K562 (cell line): ENCODE results near the gene FAM43B. TPM values are rescaled to one million over a fixed set of nuclear protein-coding genes. Genes with fewer than 3 reads are reported as not detected.

ENCODE experiments used
- BACH1 ChIP-seq: fragments of 200-800 bp; sonication (Bioruptor generic); IDR thresholded peaks from 2 replicates; pipeline ENCODE4 v1.6.1; 2016; ENCODE audit warnings: missing genetic modification characterization, missing compliant biosample characterization
- CHD2 ChIP-seq: IDR thresholded peaks from 2 replicates; pipeline ENCODE4 v1.6.1; 2011; ENCODE audit warnings: low read depth, low read length
- DDX20 ChIP-seq: fragments of 450-650 bp; IDR thresholded peaks from 2 replicates; pipeline ENCODE4 v1.6.1; 2016; ENCODE audit warnings: missing genetic modification characterization, low read depth, mild to moderate bottlenecking, missing compliant biosample characterization, moderate library complexity
- E2F5 ChIP-seq: sonication (generic); formaldehyde crosslinking; IDR thresholded peaks from 2 replicates; pipeline ENCODE4 v1.8.0; 2022; ENCODE audit warnings: mild to moderate bottlenecking, missing genetic modification reagents
- FIP1L1 ChIP-seq: fragments of 200-400 bp; formaldehyde crosslinking; IDR thresholded peaks from 2 replicates; pipeline ENCODE4 v1.6.1; 2018; ENCODE audit warnings: mild to moderate bottlenecking, low read depth, low read length; ENCODE audit not compliant: poor library complexity, severe bottlenecking
- HCFC1 ChIP-seq: IDR thresholded peaks from 2 replicates; pipeline ENCODE4 v1.6.1; 2012; ENCODE audit warnings: low read depth, low read length, improper control_type of control experiment
- HIVEP1 ChIP-seq: fragments of 250-450 bp; sonication (Bioruptor Pico); IDR thresholded peaks from 2 replicates; pipeline ENCODE4 v1.4.0; 2020; ENCODE audit warnings: mild to moderate bottlenecking
- KAT8 ChIP-seq: fragments of 450-650 bp; IDR thresholded peaks from 2 replicates; pipeline ENCODE4 v1.6.1; 2016; ENCODE audit warnings: low read depth, mild to moderate bottlenecking
- KLF13 ChIP-seq: fragments of 450-650 bp; IDR thresholded peaks from 2 replicates; pipeline ENCODE4 v1.6.1; 2016; ENCODE audit warnings: missing genetic modification characterization, low read depth, mild to moderate bottlenecking, missing compliant biosample characterization, moderate library complexity, borderline replicate concordance
- MAFF ChIP-seq: IDR thresholded peaks from 2 replicates; pipeline ENCODE4 v1.6.1; 2012; ENCODE audit warnings: low read length, improper control_type of control experiment
- POLR2AphosphoS5 ChIP-seq: IDR thresholded peaks from 2 replicates; pipeline ENCODE4 v1.6.1; 2011; ENCODE audit warnings: mild to moderate bottlenecking, low read depth, low read length, moderate library complexity; ENCODE audit not compliant: control insufficient read depth, insufficient read depth
- SMC3 ChIP-seq: conservative IDR thresholded peaks from 2 replicates; pipeline ENCODE4 v1.6.1; 2011; ENCODE audit warnings: low read depth, low read length, improper control_type of control experiment; ENCODE audit not compliant: insufficient read depth
- STAT6 ChIP-seq: sonication (generic); formaldehyde crosslinking; IDR thresholded peaks from 2 replicates; pipeline ENCODE4 v1.8.1; 2023; ENCODE audit warnings: mild to moderate bottlenecking, missing genetic modification reagents
- TCF3 ChIP-seq: sonication (generic); formaldehyde crosslinking; IDR thresholded peaks from 2 replicates; pipeline ENCODE4 v1.4.0; 2020; ENCODE audit warnings: mild to moderate bottlenecking, missing genetic modification reagents
- XRCC3 ChIP-seq: fragments of 450-650 bp; IDR thresholded peaks from 2 replicates; pipeline ENCODE4 v1.6.1; 2017; ENCODE audit warnings: mild to moderate bottlenecking, moderate library complexity
- ZKSCAN8 ChIP-seq: fragments of 200-800 bp; sonication (Bioruptor generic); IDR thresholded peaks from 2 replicates; pipeline ENCODE4 v1.6.1; 2016; ENCODE audit warnings: missing genetic modification characterization, missing compliant biosample characterization
- ZNF583 ChIP-seq: fragments of 250-450 bp; sonication (Bioruptor Pico); IDR thresholded peaks from 2 replicates; pipeline ENCODE4 v1.4.0; 2020
- polyA plus RNA-seq, 8 experiments: library from polyadenylated mRNA; depleted of rRNA in 4 of 8; stranded (reverse) in 5 of 8; unstranded in 3 of 8; fragments of >200 nt; fragmentation: Nextera tagmentation in 2 of 8; fragmentation: Illumina TruSeq in 1 of 8; extraction: Ambion mirVana in 2 of 8; extraction: Trizol in 1 of 8; gene quantifications; 2 replicates each; pipeline versions ENCODE4 v1.2.1 to v1.2.3, GENCODE V29; 2011 to 2014; ENCODE audit warnings: inconsistent platforms in 1 of 8, missing spikeins in 1 of 8
- total RNA-seq, 7 experiments: library from RNA; depleted of rRNA in 6 of 7; stranded (reverse); fragments of >200 nt in 6 of 7; fragmentation: Illumina TruSeq in 2 of 7; extraction: Trizol in 2 of 7; gene quantifications; 2 replicates each; pipeline versions ENCODE4 v1.2.1 to v1.2.3, GENCODE V29; 2011 to 2021; ENCODE audit warnings: low replicate concordance in 1 of 7
- TF ChIP-seq, protein P1 (sequence below): IDR thresholded peaks from 2 replicates; pipeline ENCODE4 v1.6.1; 2016; ENCODE audit warnings: missing genetic modification characterization, missing compliant biosample characterization
- TF ChIP-seq, protein P2 (sequence below): fragments of 450-650 bp; IDR thresholded peaks from 2 replicates; pipeline ENCODE4 v1.6.1; 2016
- TF ChIP-seq, protein P3 (sequence below), 3 experiments: IDR thresholded peaks in 2 of 3; conservative IDR thresholded peaks in 1 of 3; 2 replicates each; pipeline ENCODE4 v1.5.1; 2011 to 2012; ENCODE audit warnings: low read length in 3 of 3, mild to moderate bottlenecking in 3 of 3, control low read depth in 2 of 3, improper control_type of control experiment in 1 of 3, inconsistent platforms in 1 of 3, low read depth in 1 of 3, mixed read lengths in 1 of 3, moderate library complexity in 1 of 3; ENCODE audit not compliant: insufficient read depth in 2 of 3

Gene FAM43B
- total and polyA plus RNA-seq, 9 of the 15 experiments (the other 6 are each of a cell fraction or from before 2014, with no cell fraction given): not detected

- TF ChIP-seq FIP1L1 (no peak), HIVEP1 (CRISPR knock-in tag) (no peak), STAT6 (no peak), CHD2 (no peak), ZKSCAN8 (no peak), KAT8 (no peak), ZNF583 (CRISPR knock-in tag) (no peak), E2F5 (CRISPR knock-in tag) (no peak), POLR2AphosphoS5 (no peak), MAFF (no peak), TCF3 (no peak), SMC3 (peak; percentile 85), HCFC1 (no peak), XRCC3 (no peak), BACH1 (tag) (no peak), KLF13 (tag) (0 out of 2 replicates have a peak, but pooled peaks have one; percentile 15), DDX20 (tag) (no peak)
- TF ChIP-seq, protein P1, sequence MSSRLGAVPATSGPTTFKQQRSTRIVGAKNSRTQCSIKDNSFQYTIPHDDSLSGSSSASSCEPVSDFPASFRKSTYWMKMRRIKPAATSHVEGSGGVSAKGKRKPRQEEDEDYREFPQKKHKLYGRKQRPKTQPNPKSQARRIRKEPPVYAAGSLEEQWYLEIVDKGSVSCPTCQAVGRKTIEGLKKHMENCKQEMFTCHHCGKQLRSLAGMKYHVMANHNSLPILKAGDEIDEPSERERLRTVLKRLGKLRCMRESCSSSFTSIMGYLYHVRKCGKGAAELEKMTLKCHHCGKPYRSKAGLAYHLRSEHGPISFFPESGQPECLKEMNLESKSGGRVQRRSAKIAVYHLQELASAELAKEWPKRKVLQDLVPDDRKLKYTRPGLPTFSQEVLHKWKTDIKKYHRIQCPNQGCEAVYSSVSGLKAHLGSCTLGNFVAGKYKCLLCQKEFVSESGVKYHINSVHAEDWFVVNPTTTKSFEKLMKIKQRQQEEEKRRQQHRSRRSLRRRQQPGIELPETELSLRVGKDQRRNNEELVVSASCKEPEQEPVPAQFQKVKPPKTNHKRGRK: no peak
- TF ChIP-seq, protein P2, sequence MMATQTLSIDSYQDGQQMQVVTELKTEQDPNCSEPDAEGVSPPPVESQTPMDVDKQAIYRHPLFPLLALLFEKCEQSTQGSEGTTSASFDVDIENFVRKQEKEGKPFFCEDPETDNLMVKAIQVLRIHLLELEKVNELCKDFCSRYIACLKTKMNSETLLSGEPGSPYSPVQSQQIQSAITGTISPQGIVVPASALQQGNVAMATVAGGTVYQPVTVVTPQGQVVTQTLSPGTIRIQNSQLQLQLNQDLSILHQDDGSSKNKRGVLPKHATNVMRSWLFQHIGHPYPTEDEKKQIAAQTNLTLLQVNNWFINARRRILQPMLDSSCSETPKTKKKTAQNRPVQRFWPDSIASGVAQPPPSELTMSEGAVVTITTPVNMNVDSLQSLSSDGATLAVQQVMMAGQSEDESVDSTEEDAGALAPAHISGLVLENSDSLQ: peak; percentile 82
- TF ChIP-seq, protein P3, sequence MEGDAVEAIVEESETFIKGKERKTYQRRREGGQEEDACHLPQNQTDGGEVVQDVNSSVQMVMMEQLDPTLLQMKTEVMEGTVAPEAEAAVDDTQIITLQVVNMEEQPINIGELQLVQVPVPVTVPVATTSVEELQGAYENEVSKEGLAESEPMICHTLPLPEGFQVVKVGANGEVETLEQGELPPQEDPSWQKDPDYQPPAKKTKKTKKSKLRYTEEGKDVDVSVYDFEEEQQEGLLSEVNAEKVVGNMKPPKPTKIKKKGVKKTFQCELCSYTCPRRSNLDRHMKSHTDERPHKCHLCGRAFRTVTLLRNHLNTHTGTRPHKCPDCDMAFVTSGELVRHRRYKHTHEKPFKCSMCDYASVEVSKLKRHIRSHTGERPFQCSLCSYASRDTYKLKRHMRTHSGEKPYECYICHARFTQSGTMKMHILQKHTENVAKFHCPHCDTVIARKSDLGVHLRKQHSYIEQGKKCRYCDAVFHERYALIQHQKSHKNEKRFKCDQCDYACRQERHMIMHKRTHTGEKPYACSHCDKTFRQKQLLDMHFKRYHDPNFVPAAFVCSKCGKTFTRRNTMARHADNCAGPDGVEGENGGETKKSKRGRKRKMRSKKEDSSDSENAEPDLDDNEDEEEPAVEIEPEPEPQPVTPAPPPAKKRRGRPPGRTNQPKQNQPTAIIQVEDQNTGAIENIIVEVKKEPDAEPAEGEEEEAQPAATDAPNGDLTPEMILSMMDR (IDR thresholded peaks at IDR 0.05 in 2 of 3, conservative IDR thresholded peaks at IDR 0.05 in 1 of 3; ENCODE audit: insufficient read depth in 2 of 3, low read depth in 1 of 3, low read length in 3 of 3): peak; percentile 87 to 96 (median 93)
Measured at GRCh38 chr1:20574686-20575540, 22.5 kb downstream of the FAM43B start (continued).
